Mammary microvascular endothelial cell (primary cell): ENCODE measurements around the gene TRAPPC11. TPM values are rescaled to one million over a fixed set of nuclear protein-coding genes. Genes with fewer than 3 reads are reported as not detected.

Experiments
- total RNA-seq: library from RNA; depleted of rRNA; stranded (reverse); fragments of >200 nt; gene quantifications from 2 replicates; pipeline ENCODE4 v1.2.3, GENCODE V29; 2015

TRAPPC11 gene
- 19.6 and 20.9 TPM in 2 replicates for total RNA-seq

GRCh38 chr4:183659029-183659871 lies at the start of gene TRAPPC11, which contains the start of gene RWDD4:
TSS of gene TRAPPC11 (plus strand) at chr4:183659293. CDS start at chr4:183663868, 4,575 bp downstream.
TSS of gene RWDD4 (minus strand) at chr4:183659185. CDS start at chr4:183658952, 233 bp downstream.

Other genes with a start within 250 kb of the TRAPPC11 start
- 9.6 and 11.3 TPM in 2 replicates for gene CDKN2AIP, start 214.7 kb upstream of the TRAPPC11 start, total RNA-seq
- gene ING2, start 154.2 kb upstream of the TRAPPC11 start, total RNA-seq, result 2.9 and 9.1 TPM in 2 replicates
- gene RWDD4, start 108 bp upstream of the TRAPPC11 start, total RNA-seq, result 18.7 and 19.1 TPM in 2 replicates
- 1.4 and 2.3 TPM in 2 replicates for gene STOX2, start 246.0 kb downstream of the TRAPPC11 start, total RNA-seq